ENCODE results near the gene FAM174C. TPM values are rescaled to one million over a fixed set of nuclear protein-coding genes. Genes with fewer than 3 reads are reported as not detected.
A peak's percentile ranks its signal among the peaks of the same experiment; 100 is the strongest.

The FAM174C gene
- total and polyA plus RNA-seq, 8 donors, result 10.6 to 58.7 (median 19.4) TPM

GRCh38 chr19:1288226-1288612 lies 12.9 kb downstream of the FAM174C start:
- Histone ChIP-seq H3K36me3 (no peaks in the 10 kb centered on the region), H3K4me1 (no peaks in the 10 kb centered on the region), H3K27ac (no peak overlapping the region), H3K9me3 (no peaks in the 10 kb centered on the region), H3K4me3 (no peak overlapping the region), H3K27me3 (peaks cover 38 to 97% of the 10 kb centered on the region in 2 donors)
- intact Hi-C loops (cut with DNase I), result no loop called here
- DNase-seq (no peak), ATAC-seq (no peak)
- no peak for TF ChIP-seq CTCF (IDR thresholded peaks at IDR 0.05)

DNA sequence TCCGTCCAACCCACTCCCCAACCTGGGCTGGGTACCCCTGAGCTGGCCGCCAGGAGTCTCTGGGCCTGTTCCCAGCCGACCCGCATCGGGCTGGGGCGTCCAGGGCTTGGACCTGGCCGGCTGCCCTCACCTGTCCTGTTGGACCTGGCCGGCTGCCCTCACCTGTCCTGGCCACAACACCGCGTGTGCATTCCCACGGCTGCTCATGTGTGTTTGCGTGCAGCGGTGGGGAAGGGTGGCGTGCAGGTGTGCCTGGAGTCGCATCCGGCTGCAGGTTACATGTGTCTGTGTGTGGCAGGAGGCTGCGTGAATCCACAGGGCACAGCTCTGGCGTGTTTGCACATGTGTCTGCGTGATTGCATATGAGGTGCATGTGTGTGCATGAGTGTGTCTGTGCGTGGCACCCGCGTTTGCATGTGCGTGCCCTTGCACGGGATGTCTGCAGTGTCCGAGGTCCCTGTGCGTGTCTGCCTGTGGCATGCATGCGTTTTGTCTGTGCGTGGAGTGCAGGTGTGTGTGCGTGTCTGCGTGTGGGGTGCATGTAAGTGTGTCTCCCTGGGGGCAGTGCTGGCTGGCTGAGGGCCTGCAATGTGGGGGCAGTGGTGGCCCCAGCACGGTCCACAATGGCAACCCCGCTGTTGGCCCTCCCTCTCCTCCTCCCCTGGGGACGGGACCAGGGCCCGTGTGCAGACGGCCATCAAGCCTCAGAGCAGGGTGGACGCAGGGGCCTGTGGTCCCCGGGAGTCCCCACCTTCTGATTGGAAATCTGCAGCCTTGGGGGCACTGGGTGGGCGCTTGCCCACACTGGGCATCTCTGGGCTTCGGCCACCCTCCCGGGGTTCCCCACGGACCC lies 13.7 kb downstream of the FAM174C start:
- no peak for TF ChIP-seq CTCF (IDR thresholded peaks at IDR 0.05)
- ATAC-seq (no peak), DNase-seq (peak in 1 of 4 donors; percentile 75)
- Histone ChIP-seq H3K36me3 (no peaks in the 10 kb centered on the region), H3K4me1 (no peaks in the 10 kb centered on the region), H3K9me3 (no peaks in the 10 kb centered on the region), H3K4me3 (no peak overlapping the region), H3K27ac (no peak overlapping the region), H3K27me3 (peaks cover 38 to 97% of the 10 kb centered on the region in 2 donors)
- intact Hi-C loops (cut with DNase I), result no loop called here

- DNase-seq (no peak), ATAC-seq (no peak)
- Histone ChIP-seq H3K27ac (no peak overlapping the region), H3K27me3 (peaks cover 35 to 97% of the 10 kb centered on the region in 2 donors), H3K9me3 (no peaks in the 10 kb centered on the region), H3K4me3 (no peak overlapping the region), H3K36me3 (no peaks in the 10 kb centered on the region), H3K4me1 (no peaks in the 10 kb centered on the region)
- intact Hi-C loops (cut with DNase I), result no loop called here
- no peak for TF ChIP-seq CTCF (IDR thresholded peaks at IDR 0.05)
Observed at GRCh38 chr19:1289686-1290025, 14.3 kb downstream of the FAM174C start.

DNA sequence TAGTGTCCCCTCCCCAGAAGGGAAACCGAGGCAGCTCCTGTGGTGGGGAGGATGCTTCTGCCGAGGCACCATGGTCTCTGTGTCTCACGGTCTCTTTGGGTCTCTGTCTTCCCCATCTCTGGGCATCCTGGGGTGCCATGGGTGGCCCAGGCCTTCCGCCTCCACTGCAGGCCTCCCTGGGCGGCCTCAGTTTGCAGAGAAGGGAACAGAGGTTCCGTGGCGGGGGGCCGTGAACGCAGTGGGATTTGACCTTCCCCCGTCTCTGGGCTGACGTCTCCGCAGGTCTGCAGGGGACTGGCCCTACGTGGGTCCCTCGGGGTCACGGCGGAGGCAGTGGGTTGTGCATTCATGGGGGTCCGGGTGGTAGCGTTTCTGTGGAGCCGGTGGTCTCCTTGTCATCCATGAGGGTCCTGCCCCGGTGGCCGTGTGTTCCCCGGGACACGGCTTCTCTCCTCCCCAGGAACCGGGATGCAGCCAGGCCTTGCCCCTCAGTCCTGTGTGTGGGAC lies 14.9 kb downstream of the FAM174C start:
- no peaks in the 10 kb centered on the region for H3K36me3 ChIP-seq
- H3K4me3 ChIP-seq, result no peak overlapping the region
- H3K4me1 ChIP-seq, result no peaks in the 10 kb centered on the region
- ATAC-seq (no peak), DNase-seq (no peak)
- TF ChIP-seq CTCF (IDR thresholded peaks at IDR 0.05), result no peak
- no peak overlapping the region for H3K27ac ChIP-seq
- peaks cover 37 to 97% of the 10 kb centered on the region in 2 donors for H3K27me3 ChIP-seq
- intact Hi-C loops (cut with DNase I), result no loop called here
- no peaks in the 10 kb centered on the region for H3K9me3 ChIP-seq

GRCh38 chr19:1290703-1291651 lies 15.6 kb downstream of the FAM174C start:
- no peaks in the 10 kb centered on the region for H3K36me3 ChIP-seq
- ATAC-seq (no peak), DNase-seq (no peak)
- no peaks in the 10 kb centered on the region for H3K9me3 ChIP-seq
- no peak overlapping the region for H3K27ac ChIP-seq
- peaks cover 38 to 100% of the 10 kb centered on the region in 2 donors for H3K27me3 ChIP-seq
- H3K4me3 ChIP-seq, result no peak overlapping the region
- H3K4me1 ChIP-seq, result peaks cover 3 to 4% of the 10 kb centered on the region in 2 donors
- no peak for TF ChIP-seq CTCF (IDR thresholded peaks at IDR 0.05)
- intact Hi-C loops (cut with DNase I), result no loop called here

Measured in left lung (tissue), 10 donors.